HG03097 (cell line): Measurements from ENCODE around the gene LMTK3.
"Not testable (repeated sequence)": the region's sequence is repeated elsewhere in the genome, so short reads cannot be mapped to it uniquely, and the experiment has no call there.

ENCODE experiments used
- ATAC-seq: cut with Tn5 transposase; IDR thresholded peaks from one replicate; pipeline ENCODE4 v1.9.1; 2021; ENCODE audit not compliant: unreplicated experiment, low FRiP score

LMTK3 gene

GRCh38 chr19:48539503-48540096, 28.0 kb upstream of the LMTK3 start:
- ATAC-seq = no peak

DNA sequence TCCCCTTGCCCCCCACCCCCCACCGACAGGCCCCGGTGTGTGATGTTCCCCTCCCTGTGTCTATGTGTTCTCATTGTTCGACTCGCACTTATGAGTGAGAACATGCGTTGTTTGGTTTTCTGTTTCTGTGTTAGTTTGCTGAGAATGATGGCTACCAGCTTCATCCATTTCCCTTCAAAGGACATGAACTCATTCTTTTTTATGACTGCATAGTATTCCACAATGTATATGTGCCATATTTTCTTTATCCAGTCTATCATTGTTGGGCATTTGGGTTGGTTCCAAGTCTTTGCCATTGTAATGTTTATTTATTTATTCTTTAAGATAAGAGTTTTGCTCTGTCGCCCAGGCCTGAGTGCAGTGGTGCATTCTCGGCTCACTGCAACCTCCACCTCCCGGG, 26.4 kb upstream of the LMTK3 start:
- ATAC-seq = not testable (repeated sequence)

GRCh38 chr19:48537541-48537940, 25.9 kb upstream of the LMTK3 start:
- no peak for ATAC-seq

DNA sequence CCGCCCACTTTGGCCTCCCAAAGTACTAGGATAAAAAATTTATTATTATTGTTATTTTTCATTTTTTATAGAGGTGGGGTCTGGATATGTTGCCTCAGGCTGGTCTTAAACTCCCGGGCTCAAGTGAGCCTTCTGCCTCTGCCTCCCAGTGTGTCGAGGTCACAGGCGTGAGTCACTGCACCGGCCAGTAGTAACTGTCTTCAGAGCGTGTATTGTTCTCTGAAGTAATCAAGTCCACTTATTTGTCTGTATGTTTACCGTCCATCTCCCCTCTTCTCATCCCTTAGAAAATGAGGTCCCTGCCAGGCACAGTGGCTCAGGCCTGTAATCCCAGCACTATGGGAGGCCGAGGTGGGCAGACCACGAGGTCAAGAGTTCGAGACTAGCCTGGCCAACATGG, 22.1 kb upstream of the LMTK3 start:
- ATAC-seq = no peak

- ATAC-seq = no peak
Measured at GRCh38 chr19:48530770-48531169, 19.1 kb upstream of the LMTK3 start.

DNA sequence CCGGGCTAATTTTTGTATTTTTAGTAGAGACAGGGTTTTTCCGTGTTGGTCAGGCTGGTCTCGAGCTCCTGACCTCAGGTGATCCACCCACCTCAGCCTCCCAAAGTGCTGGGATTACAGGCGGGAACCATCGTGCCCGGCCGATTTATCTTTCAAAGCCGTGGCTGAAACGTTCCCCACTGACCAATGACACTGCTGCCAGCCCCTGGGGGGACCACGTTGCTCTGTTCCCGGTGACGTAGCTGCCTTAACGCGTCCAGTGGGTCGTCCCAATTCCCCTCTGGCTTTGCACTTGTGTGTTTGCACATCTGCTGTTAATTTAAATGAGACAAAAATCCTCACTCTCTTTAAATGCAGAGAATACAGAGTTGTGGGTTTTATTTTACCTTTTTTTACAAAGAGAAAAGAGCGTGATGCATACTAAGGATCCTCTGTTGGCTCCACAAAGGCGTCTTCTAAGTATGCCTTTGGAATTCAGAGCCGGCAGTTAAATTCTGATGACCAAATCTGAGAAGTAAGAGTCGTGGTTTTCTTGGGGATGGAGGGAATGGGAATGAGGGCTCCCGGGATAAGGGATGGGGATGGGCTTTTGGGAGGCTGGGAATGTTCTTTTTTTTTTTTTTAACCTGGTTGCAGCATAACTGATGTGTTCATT, 18.6 kb upstream of the LMTK3 start:
- ATAC-seq = no peak

- ATAC-seq = no peak
Measured at GRCh38 chr19:48529156-48529555, 17.5 kb upstream of the LMTK3 start.

DNA sequence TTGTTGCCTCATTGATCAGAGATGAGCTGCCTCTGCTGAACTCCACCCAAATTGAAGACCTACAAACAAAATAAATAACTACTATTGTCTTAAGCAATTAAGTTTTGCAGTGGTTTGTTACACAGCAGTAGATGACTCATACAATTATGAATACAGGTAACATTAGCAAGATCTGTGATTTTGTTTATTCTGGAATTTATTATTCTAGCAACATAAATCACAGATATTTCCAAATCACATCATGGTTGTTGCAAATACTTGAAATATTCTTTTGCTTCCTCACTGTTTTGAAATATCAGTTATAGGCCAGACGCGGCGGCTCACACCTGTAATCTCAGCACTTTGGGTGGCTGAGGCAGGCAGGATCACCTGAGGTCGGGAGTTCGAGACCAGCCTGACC, 13.1 kb upstream of the LMTK3 start:
- ATAC-seq = no peak

- no peak for ATAC-seq
Measured at GRCh38 chr19:48524221-48524620, 12.6 kb upstream of the LMTK3 start.

- ATAC-seq = no peak
Measured at GRCh38 chr19:48520134-48520533, 8.5 kb upstream of the LMTK3 start.

DNA sequence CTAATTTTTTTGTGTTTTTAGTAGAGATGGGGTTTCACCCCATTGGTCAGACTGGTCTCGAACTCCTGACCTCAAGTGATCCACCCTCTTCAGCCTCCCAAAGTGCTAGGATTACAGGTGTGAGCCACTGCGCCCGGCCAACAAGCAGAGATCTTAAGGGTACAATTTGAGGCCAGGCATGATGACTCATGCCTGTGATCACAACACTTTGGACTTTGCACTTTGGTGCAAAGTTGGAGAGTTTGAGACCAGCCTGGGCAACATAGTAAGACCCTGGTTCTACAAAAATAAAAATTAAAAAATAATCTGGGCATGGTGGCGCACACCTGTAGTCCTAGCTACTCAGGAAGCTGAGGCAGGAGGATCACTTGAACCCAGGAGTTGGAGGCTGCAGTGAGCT, 7.8 kb upstream of the LMTK3 start:
- not testable (repeated sequence) for ATAC-seq

DNA sequence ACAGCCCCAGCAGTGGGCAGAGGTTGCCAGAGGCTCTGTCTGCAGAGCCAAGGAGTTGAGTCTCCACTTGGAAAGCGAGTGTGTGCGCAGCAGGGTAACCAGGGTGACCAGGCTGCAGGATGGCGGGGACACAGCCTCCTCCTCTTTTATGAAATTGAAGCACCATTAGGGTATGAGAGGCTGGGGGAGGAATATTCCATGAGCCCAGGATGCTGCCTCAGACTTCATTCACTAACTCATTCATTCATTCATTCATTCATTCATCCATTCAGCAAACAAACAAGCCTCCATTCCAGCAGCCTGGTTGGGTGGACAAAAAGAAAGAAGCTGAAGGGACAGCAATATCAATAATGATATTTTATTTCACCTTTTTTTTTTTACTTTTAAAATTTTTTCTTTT, 6.6 kb upstream of the LMTK3 start:
- ATAC-seq = no peak

DNA sequence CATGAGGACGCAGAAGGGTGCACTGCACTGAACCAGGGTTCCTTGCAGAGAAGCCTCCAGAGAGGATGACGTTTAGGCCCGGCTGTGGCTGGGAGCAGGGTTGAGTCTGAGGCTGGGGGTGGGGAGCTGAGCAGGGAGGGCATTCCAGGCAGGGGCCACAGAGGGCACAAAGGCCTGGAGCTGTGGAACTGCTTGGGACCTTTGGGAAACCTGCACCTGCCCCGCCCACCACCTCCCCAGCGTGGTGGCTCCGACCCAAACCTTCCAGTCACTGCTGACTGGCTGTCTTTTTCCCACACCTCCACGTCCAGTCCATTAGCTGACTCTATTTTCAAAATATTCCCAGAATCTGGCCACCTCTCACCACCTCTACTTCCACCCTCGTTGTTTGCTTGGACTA, 4.9 kb upstream of the LMTK3 start:
- ATAC-seq = no peak

DNA sequence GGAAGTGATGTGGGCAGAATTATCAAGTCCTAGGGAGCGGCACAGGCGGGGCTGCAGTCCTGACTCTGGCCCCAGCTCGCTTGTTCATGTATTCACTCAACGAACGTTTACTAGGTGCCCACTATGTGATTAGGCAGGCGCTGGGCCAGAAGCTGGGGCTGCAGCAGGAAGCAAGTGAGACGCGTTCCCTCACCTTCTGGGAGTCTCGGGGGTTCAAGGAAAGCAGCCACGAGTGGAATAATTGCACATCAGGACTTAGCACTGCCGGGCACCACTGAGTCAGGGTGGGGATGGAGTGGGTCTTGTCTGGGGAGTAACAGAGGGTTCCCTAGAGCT, 2.5 kb upstream of the LMTK3 start:
- no peak for ATAC-seq

- no peak for ATAC-seq
Measured at GRCh38 chr19:48513289-48514122, 1.9 kb upstream of the LMTK3 start.

GRCh38 chr19:48512504-48513288, 1.1 kb upstream of the LMTK3 start:
- no peak for ATAC-seq

DNA sequence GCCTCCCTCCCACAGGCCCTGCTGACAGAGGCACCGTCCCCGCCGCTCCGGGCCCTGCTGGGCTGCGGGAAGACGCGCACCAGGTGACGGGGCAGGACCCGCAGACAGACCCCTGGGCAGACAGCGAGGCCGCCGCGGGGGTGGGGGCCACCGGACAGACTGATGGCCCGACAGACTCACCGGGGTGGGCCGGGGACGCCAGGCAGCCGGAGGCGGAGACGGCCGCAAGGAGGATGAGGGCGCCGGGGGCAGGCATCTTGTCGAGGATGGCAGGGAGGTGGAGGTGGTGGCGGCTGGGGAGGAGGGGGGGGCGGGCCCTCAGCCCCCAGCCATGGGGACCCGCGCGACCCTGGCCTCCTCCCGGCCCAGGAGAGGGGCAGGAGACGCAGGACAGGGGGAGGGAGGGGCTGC, 309 bp downstream of the LMTK3 start:
- no peak for ATAC-seq

GRCh38 chr19:48510421-48511268, 990 bp downstream of the LMTK3 start:
- no peak for ATAC-seq

DNA sequence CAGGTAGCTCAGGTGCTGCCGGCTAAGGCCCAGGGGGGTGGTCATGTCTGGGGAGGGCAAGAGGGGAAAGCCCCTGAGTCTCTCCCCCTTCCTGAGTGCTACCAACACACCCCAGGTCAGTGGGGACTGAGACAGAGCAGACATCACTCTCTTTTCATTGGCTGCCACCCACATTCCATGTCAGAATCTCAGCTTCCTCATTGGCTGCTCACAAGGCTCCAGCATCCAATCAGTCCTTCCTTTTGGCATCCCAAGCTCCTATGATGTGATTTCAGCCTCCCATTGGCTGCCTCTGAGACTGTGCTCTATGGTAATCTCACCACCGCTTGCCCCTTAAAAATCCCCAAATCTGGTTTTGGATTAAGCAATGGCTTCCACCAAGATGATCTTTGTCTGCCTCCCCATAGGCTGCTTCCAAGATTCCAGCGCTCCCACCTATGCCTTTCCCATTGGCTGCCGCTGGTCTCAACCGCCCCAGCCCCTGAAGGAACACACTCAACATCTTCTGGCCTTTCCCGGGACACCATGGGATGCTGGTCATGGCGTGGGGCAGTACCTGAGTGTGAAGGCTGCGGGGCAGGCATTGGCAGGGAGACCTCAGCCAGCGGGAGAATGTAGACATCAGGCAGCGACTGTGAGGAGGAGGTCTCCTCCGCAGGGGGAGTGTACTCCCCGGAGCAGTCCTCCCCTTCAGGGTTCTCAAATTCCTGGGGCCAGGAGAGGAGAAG, 2.0 kb downstream of the LMTK3 start:
- no peak for ATAC-seq
